WERI-Rb-1 (cell line): ENCODE results near the gene ALPI.

Experiments
- DNase-seq: peaks from one replicate; pipeline ENCODE4 v3.0.0-alpha.2; 2020
- H3K27ac ChIP-seq: fragments of 250-450 bp; sonication (Bioruptor Pico); 2 replicates; pipeline ENCODE4 v1.5.1; 2020; ENCODE audit warnings: mild to moderate bottlenecking, moderate library complexity
- H3K27me3 ChIP-seq: fragments of 250-450 bp; sonication (Bioruptor Pico); 2 replicates; pipeline ENCODE4 v1.5.1; 2021; ENCODE audit warnings: mild to moderate bottlenecking, low read depth, moderate library complexity; ENCODE audit not compliant: insufficient read depth, severe bottlenecking
- H3K36me3 ChIP-seq: fragments of 250-450 bp; sonication (Bioruptor Pico); 2 replicates; pipeline ENCODE4 v1.5.1; 2020; ENCODE audit warnings: mild to moderate bottlenecking, moderate library complexity
- H3K4me3 ChIP-seq: 2 replicates; pipeline ENCODE4 v1.5.1; 2011; ENCODE audit warnings: low read depth, mild to moderate bottlenecking, control low read depth, low read length
- H3K9me3 ChIP-seq: fragments of 250-450 bp; sonication (Bioruptor Pico); 2 replicates; pipeline ENCODE4 v1.5.1; 2021; ENCODE audit warnings: mild to moderate bottlenecking, moderate library complexity; ENCODE audit not compliant: severe bottlenecking
- TF ChIP-seq, protein P1 (sequence below): IDR thresholded peaks from 2 replicates; pipeline ENCODE4 v1.5.1; 2011; ENCODE audit warnings: low read depth, mild to moderate bottlenecking, control low read depth, inconsistent platforms, low read length

Gene ALPI

DNA sequence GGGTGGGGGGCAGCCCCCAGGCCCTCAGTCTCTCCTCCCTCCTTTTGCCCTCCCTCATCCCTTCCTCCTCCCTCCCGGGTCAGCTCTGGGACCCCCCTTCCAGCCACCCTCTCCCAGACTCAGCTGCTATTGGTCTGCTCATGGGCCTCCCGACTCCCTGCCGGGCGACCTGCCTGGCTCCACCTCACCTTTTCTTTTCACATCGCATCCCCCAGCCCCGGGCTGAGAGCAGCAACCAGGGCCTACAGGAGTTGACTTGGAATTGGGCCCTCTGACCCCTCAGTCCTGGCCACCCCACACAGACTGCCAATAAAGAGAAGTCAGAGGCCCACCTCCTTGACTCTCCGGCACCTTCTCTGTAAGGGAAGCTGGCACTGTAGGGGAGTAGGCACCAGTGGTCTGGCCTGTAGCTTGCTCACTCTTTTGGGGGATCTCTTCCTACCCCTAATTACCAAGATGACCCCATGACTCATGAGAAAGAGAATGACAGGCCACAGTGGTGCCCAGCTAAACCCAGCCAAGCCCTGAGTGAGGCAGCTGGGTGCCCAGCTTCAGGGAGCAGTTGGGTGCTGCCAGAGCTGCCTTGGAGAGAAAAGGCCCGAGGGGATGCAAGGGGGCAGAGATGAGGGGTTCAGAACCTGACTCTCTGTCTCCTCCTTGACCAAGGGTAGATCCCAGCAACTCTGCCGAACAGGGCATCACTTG lies 33.7 kb downstream of the ALPI start:
- Histone ChIP-seq H3K9me3 (no peaks in the 10 kb centered on the region), H3K27me3 (peaks cover 36% of the 10 kb centered on the region), H3K27ac (no peak overlapping the region), H3K4me3 (no peak overlapping the region), H3K36me3 (no peaks in the 10 kb centered on the region)
- TF ChIP-seq, protein P1, sequence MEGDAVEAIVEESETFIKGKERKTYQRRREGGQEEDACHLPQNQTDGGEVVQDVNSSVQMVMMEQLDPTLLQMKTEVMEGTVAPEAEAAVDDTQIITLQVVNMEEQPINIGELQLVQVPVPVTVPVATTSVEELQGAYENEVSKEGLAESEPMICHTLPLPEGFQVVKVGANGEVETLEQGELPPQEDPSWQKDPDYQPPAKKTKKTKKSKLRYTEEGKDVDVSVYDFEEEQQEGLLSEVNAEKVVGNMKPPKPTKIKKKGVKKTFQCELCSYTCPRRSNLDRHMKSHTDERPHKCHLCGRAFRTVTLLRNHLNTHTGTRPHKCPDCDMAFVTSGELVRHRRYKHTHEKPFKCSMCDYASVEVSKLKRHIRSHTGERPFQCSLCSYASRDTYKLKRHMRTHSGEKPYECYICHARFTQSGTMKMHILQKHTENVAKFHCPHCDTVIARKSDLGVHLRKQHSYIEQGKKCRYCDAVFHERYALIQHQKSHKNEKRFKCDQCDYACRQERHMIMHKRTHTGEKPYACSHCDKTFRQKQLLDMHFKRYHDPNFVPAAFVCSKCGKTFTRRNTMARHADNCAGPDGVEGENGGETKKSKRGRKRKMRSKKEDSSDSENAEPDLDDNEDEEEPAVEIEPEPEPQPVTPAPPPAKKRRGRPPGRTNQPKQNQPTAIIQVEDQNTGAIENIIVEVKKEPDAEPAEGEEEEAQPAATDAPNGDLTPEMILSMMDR = no peak
- DNase-seq = no peak

DNA sequence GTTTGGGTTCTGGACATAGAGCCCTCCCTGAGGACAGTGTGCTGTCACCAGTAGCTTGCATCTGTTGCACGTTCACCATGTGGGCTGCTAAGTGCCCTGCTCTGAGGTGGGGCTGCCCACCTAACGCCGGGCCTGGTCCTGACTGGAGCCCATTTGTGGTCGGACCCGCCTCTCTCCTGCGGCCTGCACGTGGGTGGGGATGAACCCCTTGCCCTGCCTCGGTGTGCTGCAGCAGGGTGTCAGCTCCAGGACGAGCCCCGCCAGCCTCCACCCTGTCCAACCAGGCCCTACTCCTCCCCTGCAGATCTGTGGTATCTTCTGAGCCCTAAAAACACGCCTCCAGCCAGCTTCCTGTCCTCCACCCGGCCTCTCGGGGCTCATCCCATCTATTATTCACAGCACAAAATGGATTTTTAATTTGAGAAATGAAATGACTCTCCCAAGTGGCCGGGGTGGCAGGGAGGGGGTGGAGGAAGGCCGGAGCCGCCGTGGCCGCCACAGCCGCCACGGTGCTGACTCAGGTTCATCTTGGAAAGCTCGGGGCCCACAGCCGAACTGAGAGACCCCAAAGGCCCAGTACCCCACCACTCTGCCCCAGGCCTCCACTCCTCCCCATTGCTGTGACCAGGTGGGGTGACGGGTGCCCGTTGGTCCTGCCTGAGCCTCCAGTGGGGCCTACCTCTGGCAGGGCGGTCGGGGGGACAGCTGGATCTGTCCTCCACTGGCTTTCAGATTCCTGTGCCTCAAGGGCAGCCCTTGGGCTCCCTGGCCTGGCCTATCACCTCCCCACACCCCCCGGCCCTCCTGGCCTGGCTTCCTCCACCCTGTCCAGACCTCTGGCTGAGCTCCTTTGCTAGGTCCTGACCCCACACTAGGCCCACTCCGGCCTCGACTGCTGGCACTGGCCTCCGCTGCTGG lies 34.5 kb downstream of the ALPI start:
- TF ChIP-seq, protein P1 = no peak
- Histone ChIP-seq H3K27me3 (peaks cover 28% of the 10 kb centered on the region), H3K9me3 (no peaks in the 10 kb centered on the region), H3K4me3 (no peak overlapping the region), H3K36me3 (no peaks in the 10 kb centered on the region), H3K27ac (no peak overlapping the region)
- no peak for DNase-seq

DNA sequence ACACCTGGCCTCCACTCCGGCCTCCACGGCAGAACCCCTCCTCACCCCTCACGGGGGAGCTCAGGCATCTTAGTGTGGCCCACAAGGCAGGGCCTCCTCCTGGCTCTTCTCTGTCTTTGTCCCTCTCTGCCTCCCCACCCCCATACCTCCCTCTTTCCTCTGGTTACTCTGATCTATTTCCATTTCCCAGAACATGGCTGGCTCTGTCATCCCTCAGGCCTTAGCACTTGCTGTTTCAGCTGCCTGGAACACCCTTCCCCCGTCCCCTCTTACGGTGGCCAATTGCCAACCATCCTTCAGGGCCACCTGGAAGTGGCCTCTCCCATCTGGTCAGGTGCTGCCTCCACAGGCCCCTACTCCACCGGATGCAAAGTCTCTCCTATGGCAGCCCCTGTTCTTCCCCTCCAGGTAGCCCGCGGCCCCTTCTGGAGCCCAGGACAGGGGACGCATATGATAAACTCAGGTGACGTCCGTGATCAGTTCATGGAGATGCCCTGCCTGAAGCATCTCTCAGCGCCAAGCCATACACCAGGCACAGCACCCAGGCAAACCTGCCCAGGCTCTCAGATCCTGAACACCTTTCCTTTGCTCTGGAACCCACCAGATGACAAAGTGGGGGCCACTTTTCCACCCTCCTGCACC lies 35.3 kb downstream of the ALPI start:
- Histone ChIP-seq H3K9me3 (no peaks in the 10 kb centered on the region), H3K36me3 (no peaks in the 10 kb centered on the region), H3K4me3 (no peak overlapping the region), H3K27me3 (peaks cover 21% of the 10 kb centered on the region), H3K27ac (no peak overlapping the region)
- TF ChIP-seq, protein P1 = no peak
- DNase-seq = no peak

DNA sequence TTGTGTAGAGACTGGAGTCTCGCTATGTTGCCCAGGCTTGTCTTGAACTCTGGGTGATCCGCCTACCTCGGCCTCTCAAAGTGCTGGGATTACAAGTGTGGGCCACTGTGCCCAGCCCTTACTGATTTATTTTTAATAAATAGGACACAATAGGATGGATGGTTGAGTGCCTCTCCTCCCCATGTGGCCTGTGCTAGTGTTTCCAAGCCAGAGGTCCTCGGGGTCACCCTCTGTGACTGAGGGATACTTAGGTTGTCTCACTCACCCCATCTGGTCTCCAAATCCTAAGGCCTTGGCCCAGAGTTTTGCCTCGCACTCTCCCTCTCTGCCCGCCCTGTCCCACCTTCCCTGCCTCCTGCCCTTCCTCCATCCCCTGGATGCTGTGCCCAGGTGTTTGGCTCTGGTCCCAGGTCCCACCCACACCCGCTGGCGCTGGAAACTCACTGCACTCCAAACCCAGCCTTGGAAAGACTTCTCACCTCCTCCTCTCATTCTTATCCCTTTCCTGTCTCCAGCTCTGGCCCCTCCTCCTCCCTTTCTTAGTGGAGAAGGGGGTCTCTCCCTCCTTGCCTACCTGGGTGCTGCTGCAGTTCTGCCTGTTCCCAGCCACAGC lies 36.4 kb downstream of the ALPI start:
- Histone ChIP-seq H3K36me3 (no peaks in the 10 kb centered on the region), H3K27ac (no peak overlapping the region), H3K27me3 (peaks cover 10% of the 10 kb centered on the region), H3K4me3 (no peak overlapping the region), H3K9me3 (no peaks in the 10 kb centered on the region)
- TF ChIP-seq, protein P1 = no peak
- no peak for DNase-seq

DNA sequence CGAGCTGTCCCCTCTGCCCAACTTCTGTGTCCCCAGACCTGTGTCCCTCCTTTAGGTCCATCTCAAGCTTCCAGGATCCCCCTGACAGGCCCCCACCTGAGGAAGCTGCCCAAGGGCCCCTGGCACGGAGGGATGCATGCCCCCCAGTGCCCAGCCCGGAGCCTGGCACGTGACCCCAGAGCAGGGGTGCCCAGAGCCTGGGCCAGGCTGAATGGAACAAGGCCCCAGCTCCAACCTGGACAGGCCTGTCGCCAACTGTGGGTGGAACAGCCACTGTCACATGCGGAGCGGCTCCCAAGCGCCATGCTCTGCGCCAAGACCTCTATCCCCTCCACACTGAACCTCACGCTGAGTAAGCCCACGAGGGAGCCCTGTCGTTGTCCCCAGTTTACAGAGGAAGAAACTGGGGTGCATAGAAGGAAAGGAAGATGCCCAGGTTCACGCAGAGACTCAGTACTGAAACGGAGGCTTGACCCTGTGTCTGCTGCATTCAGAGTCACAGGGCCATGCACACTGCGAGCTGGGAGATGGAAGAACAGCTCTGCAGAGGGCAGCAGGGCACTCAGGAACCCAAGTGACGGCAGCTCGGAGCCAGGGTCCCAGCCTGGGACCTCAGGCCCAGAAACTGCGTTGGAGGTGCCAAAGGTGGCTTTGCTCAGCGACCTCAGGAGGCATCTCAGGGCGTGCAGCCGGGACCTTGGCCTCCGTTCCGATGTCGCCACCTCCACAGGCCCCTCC lies 37.2 kb downstream of the ALPI start:
- DNase-seq = no peak
- H3K9me3 ChIP-seq = no peaks in the 10 kb centered on the region

More for the DNA sequence above, 37.2 kb downstream of the ALPI start:
- Histone ChIP-seq H3K27me3 (peaks cover 6% of the 10 kb centered on the region), H3K27ac (no peak overlapping the region), H3K36me3 (no peaks in the 10 kb centered on the region), H3K4me3 (no peak overlapping the region)
- TF ChIP-seq, protein P1 = no peak
